Hematopoietic multipotent progenitor cell treated with erythropoietin and hydrocortisone succinate and interleukin-3 and kit ligand, for 17 days (in vitro differentiated cells): ENCODE results near the gene NUSAP1.
"Not testable (repeated sequence)": the region's sequence is repeated elsewhere in the genome, so short reads cannot be mapped to it uniquely, and the experiment has no call there.

Experiments
- DNase-seq: peaks from one replicate; pipeline ENCODE4 v3.0.0-alpha.2; 2015; ENCODE audit warnings: low spot score

NUSAP1 gene

GRCh38 chr15:41333026-41333562 is 413 bp downstream of the NUSAP1 start:
- no peak for DNase-seq

- DNase-seq = peak; percentile 16
Observed at GRCh38 chr15:41334293-41335120, 1.8 kb downstream of the NUSAP1 start.

- DNase-seq = no peak
Observed at GRCh38 chr15:41336549-41336948, 3.9 kb downstream of the NUSAP1 start.

GRCh38 chr15:41337047-41337446 is 4.4 kb downstream of the NUSAP1 start:
- no peak for DNase-seq

- no peak for DNase-seq
Observed at GRCh38 chr15:41337631-41338522, 5.2 kb downstream of the NUSAP1 start.

- DNase-seq = no peak
Observed at GRCh38 chr15:41340189-41340695, 7.6 kb downstream of the NUSAP1 start.

GRCh38 chr15:41341519-41341918 is 8.8 kb downstream of the NUSAP1 start:
- no peak for DNase-seq

GRCh38 chr15:41347236-41347635 is 14.6 kb downstream of the NUSAP1 start:
- no peak for DNase-seq

GRCh38 chr15:41350057-41350717 is 17.5 kb downstream of the NUSAP1 start:
- no peak for DNase-seq

GRCh38 chr15:41354371-41354770 is 21.7 kb downstream of the NUSAP1 start:
- DNase-seq = no peak

GRCh38 chr15:41367418-41367817 is 34.7 kb downstream of the NUSAP1 start:
- DNase-seq = no peak

GRCh38 chr15:41377978-41378377 is 45.3 kb downstream of the NUSAP1 start:
- no peak for DNase-seq

GRCh38 chr15:41383974-41384749 is 51.5 kb downstream of the NUSAP1 start:
- DNase-seq = not testable (repeated sequence)

- no peak for DNase-seq
Observed at GRCh38 chr15:41387646-41388045, 55.0 kb downstream of the NUSAP1 start.

GRCh38 chr15:41392659-41393058 is 60.0 kb downstream of the NUSAP1 start:
- no peak for DNase-seq

- DNase-seq = no peak
Observed at GRCh38 chr15:41394924-41395323, 62.2 kb downstream of the NUSAP1 start.

- DNase-seq = no peak
Observed at GRCh38 chr15:41396111-41396510, 63.4 kb downstream of the NUSAP1 start.

- DNase-seq = no peak
Observed at GRCh38 chr15:41401904-41402267, 69.2 kb downstream of the NUSAP1 start.

GRCh38 chr15:41407341-41407740 is 74.7 kb downstream of the NUSAP1 start:
- DNase-seq = no peak

GRCh38 chr15:41408234-41408641 is 75.6 kb downstream of the NUSAP1 start:
- DNase-seq = no peak

- no peak for DNase-seq
Observed at GRCh38 chr15:41411031-41411430, 78.3 kb downstream of the NUSAP1 start.
